ENCODE data around the gene WWOX.

WWOX gene

DNA sequence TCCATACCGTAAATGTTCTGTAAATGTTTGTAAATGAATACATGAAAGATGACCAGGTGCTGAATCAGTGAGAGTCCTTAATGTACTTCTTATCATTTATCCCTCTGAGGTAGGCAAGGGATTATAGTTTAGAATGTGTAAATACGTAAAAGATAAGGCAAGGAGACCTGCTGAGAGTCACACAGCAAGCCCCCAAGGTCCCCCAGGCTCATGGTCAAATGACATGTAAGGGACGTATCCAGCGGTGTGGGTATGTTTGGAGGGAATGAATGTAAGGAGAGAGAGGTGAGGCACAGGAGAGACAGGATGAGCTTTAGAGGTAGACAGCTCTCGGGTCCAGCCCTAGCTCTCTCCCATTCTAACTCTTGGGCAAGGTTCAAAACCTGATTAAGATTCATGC, 341.8 kb downstream of the WWOX start:
- DNase-seq: peak; percentile 69
- no peak overlapping the region for H2BK5ac ChIP-seq (ENCODE audit: low read length)
- H3K4me3 ChIP-seq (ENCODE audit: low read length): no peak overlapping the region

DNA sequence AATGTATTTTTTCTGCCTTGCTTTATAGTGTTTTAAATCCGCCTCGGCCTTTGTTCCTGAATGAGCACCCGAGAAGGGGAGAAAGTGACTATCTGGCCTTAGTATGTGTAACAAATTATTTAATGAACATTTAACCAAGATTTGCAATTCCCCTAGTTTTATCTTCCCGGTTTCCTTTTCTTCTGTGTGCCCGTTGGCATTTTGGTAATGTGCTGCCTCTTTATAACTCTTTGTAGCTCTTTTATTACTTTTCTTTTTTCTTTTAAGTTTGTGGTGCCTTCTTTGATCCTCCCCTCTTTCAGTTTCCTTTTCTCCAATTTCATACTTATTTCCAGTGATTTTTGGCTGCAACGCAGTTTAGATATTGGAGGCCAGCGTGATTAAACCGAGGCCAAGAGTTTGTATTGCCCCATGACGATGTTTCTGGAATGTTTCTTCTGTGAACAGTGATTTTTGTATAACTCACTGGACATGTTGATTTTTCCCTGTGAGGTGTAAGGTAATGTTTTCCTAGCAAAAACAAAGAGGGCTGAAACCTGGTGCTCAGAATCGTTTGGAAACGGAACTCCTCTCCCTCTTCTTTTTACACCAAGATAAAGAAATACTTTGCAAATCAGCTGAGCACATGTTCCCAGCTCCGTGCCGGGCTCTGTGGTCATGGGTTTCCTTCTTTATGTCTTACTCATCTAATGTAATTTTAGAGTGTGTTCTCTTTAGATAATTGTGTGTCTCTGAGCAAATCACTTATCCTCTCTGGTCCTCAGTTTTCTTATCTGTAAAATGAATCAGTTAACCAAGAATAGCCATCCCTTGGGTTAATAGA, 344.3 kb downstream of the WWOX start:
- no peak overlapping the region for H2AK5ac ChIP-seq (ENCODE audit: low read length)
- H3K4ac ChIP-seq (ENCODE audit: low read depth, low read length): no peak overlapping the region
- H2BK15ac ChIP-seq (replicated peaks; ENCODE audit: low read depth): no peak overlapping the region
- H3K23ac ChIP-seq (ENCODE audit: low read length): no peak overlapping the region
- no peak overlapping the region for H3K9ac ChIP-seq (ENCODE audit: low read length)
- H3K18ac ChIP-seq (ENCODE audit: low read length): no peak overlapping the region
- no peak overlapping the region for H3K27ac ChIP-seq (ENCODE audit: low read depth, low read length)
- H2BK5ac ChIP-seq (ENCODE audit: low read length): no peak overlapping the region
- no peaks in the 10 kb centered on the region for H3K27me3 ChIP-seq (ENCODE audit: insufficient read depth, low read length, poor library complexity)
- no peak overlapping the region for H3K4me3 ChIP-seq (ENCODE audit: low read length)
- H3K4me1 ChIP-seq (ENCODE audit: control insufficient read depth, low read depth, low read length): peaks cover 2% of the 10 kb centered on the region
- H3K56ac ChIP-seq (ENCODE audit: low read length): no peak overlapping the region
- no peak overlapping the region for H3K4me2 ChIP-seq (ENCODE audit: low read length)
- no peak overlapping the region for H4K8ac ChIP-seq (ENCODE audit: low read depth, low read length)
- no peak overlapping the region for H2BK120ac ChIP-seq (ENCODE audit: low read depth, low read length)
- H3K79me2 ChIP-seq (ENCODE audit: control insufficient read depth, insufficient read depth, low read length): no peaks in the 10 kb centered on the region
- no peaks in the 10 kb centered on the region for H3K79me1 ChIP-seq (ENCODE audit: low read length)
- no peaks in the 10 kb centered on the region for H3K36me3 ChIP-seq (ENCODE audit: control insufficient read depth, insufficient read depth, low read length)
- WGBS (ENCODE audit: extremely low coverage, insufficient coverage, low lambda C conversion rate): no CpG with 5 or more reads among the region's 13 CpGs
- H4K5ac ChIP-seq (ENCODE audit: low read length): no peak overlapping the region
- DNase-seq: no peak

More for the DNA sequence above, 341.8 kb downstream of the WWOX start:
- Histone ChIP-seq H2BK120ac (ENCODE audit: low read depth, low read length) (no peak overlapping the region), H3K4me1 (ENCODE audit: control insufficient read depth, low read depth, low read length) (peaks cover 2% of the 10 kb centered on the region), H3K27ac (ENCODE audit: low read depth, low read length) (no peak overlapping the region), H2BK15ac (replicated peaks; ENCODE audit: low read depth) (no peak overlapping the region), H3K79me2 (ENCODE audit: control insufficient read depth, insufficient read depth, low read length) (no peaks in the 10 kb centered on the region), H3K36me3 (ENCODE audit: control insufficient read depth, insufficient read depth, low read length) (no peaks in the 10 kb centered on the region), H4K5ac (ENCODE audit: low read length) (no peak overlapping the region), H3K23ac (ENCODE audit: low read length) (no peak overlapping the region), H3K18ac (ENCODE audit: low read length) (no peak overlapping the region), H3K79me1 (ENCODE audit: low read length) (no peaks in the 10 kb centered on the region), H4K8ac (ENCODE audit: low read depth, low read length) (no peak overlapping the region), H3K27me3 (ENCODE audit: insufficient read depth, low read length, poor library complexity) (no peaks in the 10 kb centered on the region), H3K56ac (ENCODE audit: low read length) (no peak overlapping the region), H3K4me2 (ENCODE audit: low read length) (no peak overlapping the region), H2AK5ac (ENCODE audit: low read length) (no peak overlapping the region), H3K4ac (ENCODE audit: low read depth, low read length) (no peak overlapping the region), H3K9ac (ENCODE audit: low read length) (no peak overlapping the region)
- WGBS (ENCODE audit: extremely low coverage, insufficient coverage, low lambda C conversion rate): no CpG with 5 or more reads among the region's 5 CpGs

DNA sequence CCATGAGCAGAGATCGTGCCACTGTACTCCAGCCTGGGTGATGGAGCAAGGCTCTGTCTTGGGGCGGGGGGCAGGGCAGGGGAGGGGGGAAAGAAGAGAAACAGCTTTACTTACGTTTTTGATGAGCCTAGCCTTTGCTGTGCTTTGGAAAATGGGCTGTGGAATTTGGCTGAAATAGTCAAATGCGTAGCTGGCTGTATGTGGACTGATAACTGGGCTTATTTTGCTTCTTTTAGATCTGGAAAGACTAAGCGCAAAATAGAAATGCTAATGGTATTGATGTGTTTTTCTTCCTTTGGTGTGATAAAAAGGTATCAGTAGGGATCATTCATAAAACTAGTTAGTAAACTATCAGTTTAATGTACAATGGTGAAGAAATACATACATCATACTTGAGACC, 346.4 kb downstream of the WWOX start:
- H4K8ac ChIP-seq (ENCODE audit: low read depth, low read length): no peak overlapping the region
- no peaks in the 10 kb centered on the region for H3K27me3 ChIP-seq (ENCODE audit: insufficient read depth, low read length, poor library complexity)
- H3K23ac ChIP-seq (ENCODE audit: low read length): no peak overlapping the region
- H3K4ac ChIP-seq (ENCODE audit: low read depth, low read length): no peak overlapping the region
- peaks cover 2% of the 10 kb centered on the region for H3K4me1 ChIP-seq (ENCODE audit: control insufficient read depth, low read depth, low read length)
- no peak overlapping the region for H2AK5ac ChIP-seq (ENCODE audit: low read length)
- no peak overlapping the region for H3K27ac ChIP-seq (ENCODE audit: low read depth, low read length)
- no peak overlapping the region for H3K18ac ChIP-seq (ENCODE audit: low read length)
- H2BK15ac ChIP-seq (replicated peaks; ENCODE audit: low read depth): no peak overlapping the region
- H4K5ac ChIP-seq (ENCODE audit: low read length): no peak overlapping the region
- H2BK5ac ChIP-seq (ENCODE audit: low read length): no peak overlapping the region
- no peak for DNase-seq
- no peak overlapping the region for H3K56ac ChIP-seq (ENCODE audit: low read length)
- no peak overlapping the region for H3K9ac ChIP-seq (ENCODE audit: low read length)
- no CpG with 5 or more reads among the region's 5 CpGs for WGBS (ENCODE audit: extremely low coverage, insufficient coverage, low lambda C conversion rate)
- no peak overlapping the region for H3K4me2 ChIP-seq (ENCODE audit: low read length)
- no peaks in the 10 kb centered on the region for H3K79me1 ChIP-seq (ENCODE audit: low read length)
- no peak overlapping the region for H3K4me3 ChIP-seq (ENCODE audit: low read length)
- no peaks in the 10 kb centered on the region for H3K79me2 ChIP-seq (ENCODE audit: control insufficient read depth, insufficient read depth, low read length)
- H3K36me3 ChIP-seq (ENCODE audit: control insufficient read depth, insufficient read depth, low read length): no peaks in the 10 kb centered on the region
- H2BK120ac ChIP-seq (ENCODE audit: low read depth, low read length): no peak overlapping the region

DNA sequence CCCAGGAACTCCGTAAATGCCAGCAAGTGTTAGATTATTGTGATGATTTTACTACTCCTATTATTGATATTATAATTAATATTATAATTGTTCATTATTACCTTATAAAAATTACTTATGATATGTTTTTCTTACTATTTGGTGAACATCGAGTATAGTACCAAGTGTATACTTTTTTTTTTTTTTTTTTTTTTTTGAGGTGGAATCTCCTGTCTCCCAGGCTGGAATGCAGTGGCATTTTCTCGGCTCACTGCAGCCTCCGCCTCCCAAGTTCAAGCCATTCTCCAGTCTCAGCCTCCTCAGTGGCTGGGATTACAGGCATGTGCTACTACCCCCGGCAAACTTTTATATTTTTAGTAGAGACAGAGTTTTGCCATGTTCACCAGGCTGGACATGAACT, 347.0 kb downstream of the WWOX start:
- WGBS (ENCODE audit: extremely low coverage, insufficient coverage, low lambda C conversion rate): no CpG with 5 or more reads among the region's 5 CpGs

DNA sequence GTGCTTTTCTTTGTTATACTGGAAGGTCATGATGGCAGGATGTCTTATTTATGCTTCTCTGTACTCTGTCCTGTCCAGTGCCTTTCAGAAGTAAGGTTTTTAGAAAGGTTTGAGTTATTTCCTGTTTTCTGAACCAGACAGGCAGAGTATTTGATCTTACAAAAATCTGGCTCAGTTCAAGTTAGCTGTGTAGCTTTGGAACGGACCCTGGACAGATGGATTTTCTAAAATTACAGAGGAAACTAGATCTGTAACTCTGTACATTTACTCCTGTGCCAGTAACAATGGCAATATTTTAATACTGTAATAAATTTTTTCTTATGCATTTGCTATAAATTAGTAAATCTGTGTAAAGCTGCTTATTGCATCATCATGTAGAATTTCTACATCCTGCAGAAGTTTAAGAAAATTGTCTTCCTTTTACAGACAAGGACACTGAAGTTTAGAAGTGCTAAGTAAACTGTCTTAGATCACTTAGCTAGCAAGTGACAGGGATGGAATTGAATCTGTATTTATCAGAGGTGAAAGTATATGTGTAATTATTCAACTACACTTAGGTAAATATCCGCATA, 347.6 kb downstream of the WWOX start:
- no peak overlapping the region for H2BK5ac ChIP-seq (ENCODE audit: low read length)
- no peak overlapping the region for H3K4ac ChIP-seq (ENCODE audit: low read depth, low read length)
- no CpG with 5 or more reads among the region's 2 CpGs for whole genome bisulfite sequencing (ENCODE audit: extremely low coverage, insufficient coverage, low lambda C conversion rate)
- no peak overlapping the region for H3K18ac ChIP-seq (ENCODE audit: low read length)
- H3K79me1 ChIP-seq (ENCODE audit: low read length): no peaks in the 10 kb centered on the region
- H3K79me2 ChIP-seq (ENCODE audit: control insufficient read depth, insufficient read depth, low read length): no peaks in the 10 kb centered on the region
- H3K36me3 ChIP-seq (ENCODE audit: control insufficient read depth, insufficient read depth, low read length): no peaks in the 10 kb centered on the region
- no peak overlapping the region for H3K27ac ChIP-seq (ENCODE audit: low read depth, low read length)
- H2BK120ac ChIP-seq (ENCODE audit: low read depth, low read length): no peak overlapping the region
- H3K56ac ChIP-seq (ENCODE audit: low read length): no peak overlapping the region
- no peaks in the 10 kb centered on the region for H3K4me1 ChIP-seq (ENCODE audit: control insufficient read depth, low read depth, low read length)
- H2BK15ac ChIP-seq (replicated peaks; ENCODE audit: low read depth): no peak overlapping the region
- no peak overlapping the region for H3K23ac ChIP-seq (ENCODE audit: low read length)
- H2AK5ac ChIP-seq (ENCODE audit: low read length): no peak overlapping the region
- H3K4me2 ChIP-seq (ENCODE audit: low read length): no peak overlapping the region
- H4K8ac ChIP-seq (ENCODE audit: low read depth, low read length): no peak overlapping the region
- H3K4me3 ChIP-seq (ENCODE audit: low read length): no peak overlapping the region
- no peak overlapping the region for H3K9ac ChIP-seq (ENCODE audit: low read length)
- DNase-seq: no peak
- no peak overlapping the region for H4K5ac ChIP-seq (ENCODE audit: low read length)
- H3K27me3 ChIP-seq (ENCODE audit: insufficient read depth, low read length, poor library complexity): no peaks in the 10 kb centered on the region

More for the DNA sequence above, 347.0 kb downstream of the WWOX start:
- Histone ChIP-seq H3K79me2 (ENCODE audit: control insufficient read depth, insufficient read depth, low read length) (no peaks in the 10 kb centered on the region), H3K4me1 (ENCODE audit: control insufficient read depth, low read depth, low read length) (no peaks in the 10 kb centered on the region), H3K36me3 (ENCODE audit: control insufficient read depth, insufficient read depth, low read length) (no peaks in the 10 kb centered on the region), H2BK120ac (ENCODE audit: low read depth, low read length) (no peak overlapping the region), H3K4ac (ENCODE audit: low read depth, low read length) (no peak overlapping the region), H3K4me2 (ENCODE audit: low read length) (no peak overlapping the region), H3K23ac (ENCODE audit: low read length) (no peak overlapping the region), H2AK5ac (ENCODE audit: low read length) (no peak overlapping the region), H3K27me3 (ENCODE audit: insufficient read depth, low read length, poor library complexity) (no peaks in the 10 kb centered on the region), H3K18ac (ENCODE audit: low read length) (no peak overlapping the region), H3K79me1 (ENCODE audit: low read length) (no peaks in the 10 kb centered on the region), H3K9ac (ENCODE audit: low read length) (no peak overlapping the region), H4K8ac (ENCODE audit: low read depth, low read length) (no peak overlapping the region), H3K56ac (ENCODE audit: low read length) (no peak overlapping the region), H3K27ac (ENCODE audit: low read depth, low read length) (no peak overlapping the region), H2BK15ac (replicated peaks; ENCODE audit: low read depth) (no peak overlapping the region), H2BK5ac (ENCODE audit: low read length) (no peak overlapping the region), H4K5ac (ENCODE audit: low read length) (no peak overlapping the region), H3K4me3 (ENCODE audit: low read length) (no peak overlapping the region)
- DNase-seq: no peak

Data from mesendoderm (in vitro differentiated cells).